Stimulated activated CD8-positive, alpha-beta memory T cell treated with anti-CD3 and anti-CD28 coated beads, Interleukin-2, amount 100 ng/mL, for 1 hour (primary cell): ENCODE measurements around the gene EPX.

Source experiments
- DNase-seq, 2 donors: peaks; one replicate each; pipeline ENCODE4 v3.0.0-alpha.2; 2020; ENCODE audit warnings: low read depth in 2 of 2

The EPX gene

GRCh38 chr17:58229384-58229783 lies 36.9 kb downstream of the EPX start:
- no peak for DNase-seq

DNA sequence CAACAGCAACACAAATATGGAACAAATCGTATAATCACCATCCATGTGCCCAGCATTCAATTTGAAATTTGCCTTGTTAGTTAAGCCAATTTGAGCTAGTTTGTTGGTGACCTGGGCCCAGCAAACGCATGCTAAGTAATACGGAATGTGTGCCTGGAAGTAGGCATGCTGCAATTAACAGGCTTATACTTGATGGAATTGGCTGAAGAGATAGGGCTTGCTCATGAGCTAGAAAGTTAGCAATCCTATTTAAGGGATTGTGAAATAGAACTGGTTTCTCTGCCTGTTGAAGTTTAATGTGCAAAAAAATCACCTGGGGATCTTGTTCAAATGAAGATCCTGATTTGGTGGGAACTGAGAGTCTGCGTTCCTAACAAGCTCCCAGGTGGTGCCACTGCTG lies 37.4 kb downstream of the EPX start:
- no peak for DNase-seq

DNA sequence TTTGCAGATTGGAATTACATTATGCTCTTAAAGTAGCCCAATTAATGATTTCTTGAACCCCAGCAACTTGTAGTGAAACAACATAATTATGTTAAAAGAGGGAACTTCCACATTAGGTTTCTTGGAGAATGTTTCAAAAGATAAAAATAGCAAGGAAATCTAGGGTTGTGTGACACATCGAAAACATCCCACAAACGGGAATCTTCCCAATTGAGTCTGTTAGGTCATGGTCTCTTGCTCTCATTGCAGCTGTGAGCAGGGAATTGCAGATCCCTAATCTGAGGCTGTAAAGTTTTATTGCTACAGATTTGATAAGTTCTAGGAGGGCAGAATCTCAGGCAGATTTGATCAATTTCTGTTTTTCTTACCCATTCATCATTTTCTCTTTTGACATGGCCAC lies 39.1 kb downstream of the EPX start:
- no peak for DNase-seq

- no peak for DNase-seq
These were observed 40.2 kb downstream of the EPX start for GRCh38 chr17:58232707-58233156.

DNA sequence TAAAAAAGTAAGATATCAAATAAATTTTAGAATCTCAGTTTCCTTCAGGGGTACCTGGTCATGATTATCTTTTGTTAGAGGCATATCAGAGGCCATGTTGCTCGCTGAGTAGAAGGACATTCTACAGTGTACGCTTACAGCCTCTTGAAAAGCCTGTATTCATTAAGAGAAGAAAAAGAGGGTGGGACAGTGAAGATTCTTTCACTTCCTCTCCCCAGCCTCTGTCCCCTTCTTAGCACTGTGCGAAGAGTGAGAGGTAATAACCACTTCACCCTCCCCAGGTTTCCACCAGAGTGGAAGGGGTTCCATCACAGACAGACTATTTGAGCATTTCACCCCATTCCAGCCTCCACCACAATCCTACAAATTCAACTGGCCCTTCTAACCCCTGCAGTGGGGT lies 41.0 kb downstream of the EPX start:
- no peak for DNase-seq

DNA sequence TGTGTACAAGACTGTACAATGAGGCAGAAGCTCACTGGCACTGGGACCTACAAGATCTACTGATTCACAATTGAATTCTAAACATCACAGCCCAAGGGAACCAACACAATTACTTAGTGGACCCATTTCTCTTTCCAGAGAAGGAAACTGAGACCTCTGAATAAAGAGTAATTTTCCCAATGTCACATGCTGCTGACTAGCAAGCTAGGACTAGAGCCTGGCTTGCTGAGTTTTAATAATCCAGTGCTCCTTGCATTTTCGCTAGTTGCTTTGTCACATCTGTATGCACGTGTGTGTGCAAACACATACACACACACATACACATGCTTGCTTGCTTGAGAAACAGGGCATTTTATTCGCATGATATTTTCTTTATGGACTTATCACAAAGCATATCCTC lies 42.0 kb downstream of the EPX start:
- DNase-seq: no peak

- no peak for DNase-seq
These were observed 43.3 kb downstream of the EPX start for GRCh38 chr17:58235821-58236220.

- no peak for DNase-seq
These were observed 43.9 kb downstream of the EPX start for GRCh38 chr17:58236394-58236793.

DNA sequence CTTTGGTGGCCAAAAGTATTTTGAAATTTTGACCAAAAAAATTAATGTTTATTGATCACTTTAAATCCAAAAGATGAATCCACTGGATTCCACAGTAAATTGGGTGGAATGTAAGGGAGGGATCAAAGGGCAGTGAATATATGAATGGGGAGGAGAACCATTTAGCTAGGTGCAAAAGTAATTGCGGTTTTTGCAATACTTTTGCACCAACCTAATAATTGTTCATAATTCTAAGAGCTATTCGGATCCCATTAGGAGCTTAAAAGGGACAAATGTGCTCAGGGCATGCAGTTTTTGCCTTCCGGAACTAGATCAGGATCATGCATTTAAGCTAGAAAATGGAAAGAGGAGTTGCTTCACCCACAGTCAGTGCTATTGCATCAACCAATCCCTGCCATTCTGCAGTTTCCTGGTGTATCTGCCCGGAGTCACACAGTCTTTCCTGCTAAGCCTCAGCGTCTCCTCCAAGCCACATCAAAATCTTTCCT lies 45.7 kb downstream of the EPX start, which contains the start of gene LPO:
LPO (plus strand) TSS at position 438 of the 488 bp plus-strand sequence. CDS start 4,396 bp downstream, outside the sequence.
- no peak for DNase-seq

DNA sequence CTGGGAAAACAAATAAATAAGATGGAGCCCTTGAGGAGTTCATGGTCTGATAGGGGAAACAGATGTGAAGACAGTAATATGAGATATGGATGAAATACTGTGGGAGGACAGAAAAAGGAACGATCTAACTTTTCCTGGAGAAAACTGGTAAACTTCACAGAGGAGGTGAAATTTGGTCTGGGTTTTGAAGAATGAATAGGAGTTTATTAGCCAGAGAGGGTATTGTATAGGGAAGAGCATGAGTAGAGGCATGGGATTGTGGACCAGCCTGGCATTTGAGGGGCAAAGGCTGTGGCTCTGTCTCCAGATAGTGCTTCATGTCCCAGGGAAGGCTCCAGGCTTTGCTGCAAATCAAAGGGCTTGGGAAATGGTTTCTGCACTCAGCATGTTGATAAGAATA lies 47.5 kb downstream of the EPX start:
- no peak for DNase-seq

- DNase-seq: no peak
These were observed 49.8 kb downstream of the EPX start for GRCh38 chr17:58242171-58242784.

DNA sequence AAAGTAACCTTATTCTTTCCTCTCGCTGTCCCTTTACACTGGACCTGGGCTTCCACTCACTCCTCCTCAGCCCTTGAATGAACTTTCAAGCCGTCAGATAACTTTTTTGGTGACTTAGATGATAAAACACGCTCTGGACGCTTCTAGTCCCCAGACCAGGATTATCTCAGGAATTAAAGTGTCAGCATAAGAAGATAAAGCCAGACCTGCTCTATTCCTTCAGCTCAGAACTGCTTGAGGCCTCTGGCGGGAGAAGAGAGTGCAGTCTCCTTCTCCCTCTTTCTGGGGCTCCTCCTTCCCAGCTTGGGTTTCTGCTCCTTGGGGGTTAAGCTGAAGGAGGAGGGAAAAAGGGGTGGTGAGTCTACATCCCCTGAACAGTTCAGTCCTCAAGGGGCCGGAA lies 52.4 kb downstream of the EPX start:
- DNase-seq: no peak

DNA sequence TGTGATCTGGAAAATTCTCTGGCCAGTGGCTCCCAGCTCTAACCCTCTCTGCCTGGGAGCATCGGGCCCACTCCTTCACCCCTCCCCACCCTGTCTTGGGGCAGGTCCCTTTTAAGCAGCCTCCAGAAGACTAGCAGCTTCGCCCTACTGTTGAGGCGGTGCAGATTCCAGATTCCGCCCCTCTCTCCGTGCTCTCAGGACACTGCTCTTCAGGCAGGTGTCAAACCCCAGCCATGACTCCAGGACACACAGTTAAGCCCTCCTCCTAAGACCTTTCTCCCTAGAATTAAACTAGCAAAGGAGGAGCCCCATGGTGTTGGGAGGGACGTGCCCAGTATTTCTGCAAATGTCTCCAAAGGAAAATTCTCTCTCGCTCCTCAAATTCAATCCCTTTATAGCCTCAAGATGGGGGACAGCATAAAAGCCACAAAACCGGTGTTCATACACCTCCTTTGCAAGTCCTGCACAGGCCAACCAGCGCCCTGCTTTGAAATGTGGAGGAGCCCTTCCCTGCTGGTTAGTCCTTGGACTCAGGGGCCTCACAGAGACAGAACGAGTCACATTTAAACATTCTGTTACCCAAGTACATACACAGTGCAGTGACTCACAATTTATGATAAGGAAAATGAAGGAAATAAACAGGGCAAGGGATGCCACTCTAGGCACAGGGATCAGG lies 53.0 kb downstream of the EPX start:
- no peak for DNase-seq

GRCh38 chr17:58246104-58246740 lies 53.7 kb downstream of the EPX start:
- no peak for DNase-seq

GRCh38 chr17:58246781-58247180 lies 54.3 kb downstream of the EPX start:
- no peak for DNase-seq

GRCh38 chr17:58247511-58248363 lies 55.2 kb downstream of the EPX start:
- no peak for DNase-seq

DNA sequence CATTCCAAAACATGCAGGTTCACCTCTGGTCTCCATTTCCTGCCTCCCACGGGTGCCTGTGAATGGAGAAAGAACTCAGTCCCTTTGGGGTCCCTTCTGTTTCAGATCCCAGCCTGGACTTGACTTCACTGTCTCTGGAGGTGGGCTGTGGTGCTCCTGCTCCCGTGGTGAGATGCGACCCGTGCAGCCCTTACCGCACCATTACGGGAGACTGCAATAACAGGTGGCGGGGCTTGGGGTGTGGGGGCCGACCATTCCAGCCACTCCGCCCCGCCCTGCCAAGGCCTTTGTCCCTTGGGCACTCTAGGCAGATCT lies 56.4 kb downstream of the EPX start:
- DNase-seq: no peak

DNA sequence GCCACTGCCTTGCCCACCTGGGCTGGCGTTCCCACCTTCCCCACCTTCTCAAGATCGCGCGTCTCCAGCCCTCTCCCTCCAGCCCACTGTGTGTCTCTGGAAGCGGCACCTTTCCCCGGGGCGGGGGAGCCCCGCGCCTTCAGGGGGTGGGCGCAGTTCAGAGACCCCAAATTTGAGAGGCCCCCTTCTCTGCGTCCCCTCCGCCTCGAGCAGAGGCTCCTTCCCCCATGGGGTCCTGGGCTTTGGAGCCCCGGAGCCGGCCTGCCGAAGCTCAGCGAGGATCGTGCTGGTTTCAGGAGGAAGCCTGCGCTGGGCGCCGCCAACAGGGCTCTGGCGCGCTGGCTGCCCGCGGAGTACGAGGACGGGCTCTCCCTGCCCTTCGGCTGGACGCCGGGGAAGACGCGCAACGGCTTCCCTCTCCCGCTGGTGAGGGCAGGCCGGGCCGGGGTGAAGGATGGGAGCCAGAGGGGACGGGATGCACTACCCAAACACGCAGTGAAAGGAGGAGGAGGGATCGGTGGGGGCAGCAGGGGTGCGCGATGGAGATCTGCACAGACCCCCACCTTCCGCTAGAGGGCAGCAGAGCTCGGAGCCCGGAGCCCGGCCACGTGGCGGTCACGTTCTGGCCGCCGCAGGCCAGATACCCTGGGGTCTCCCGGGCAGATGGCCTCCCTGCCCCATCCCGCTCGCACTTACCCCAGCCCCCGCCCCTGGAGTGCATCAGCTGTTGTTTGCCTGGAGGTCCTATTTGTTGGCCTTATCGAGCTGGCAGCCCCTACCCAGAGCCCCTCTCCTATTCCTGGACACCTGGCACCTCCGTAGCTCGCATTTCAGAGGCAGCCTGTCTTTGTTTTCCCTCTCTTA lies 57.0 kb downstream of the EPX start:
- DNase-seq: peak; percentile 50 to 62

DNA sequence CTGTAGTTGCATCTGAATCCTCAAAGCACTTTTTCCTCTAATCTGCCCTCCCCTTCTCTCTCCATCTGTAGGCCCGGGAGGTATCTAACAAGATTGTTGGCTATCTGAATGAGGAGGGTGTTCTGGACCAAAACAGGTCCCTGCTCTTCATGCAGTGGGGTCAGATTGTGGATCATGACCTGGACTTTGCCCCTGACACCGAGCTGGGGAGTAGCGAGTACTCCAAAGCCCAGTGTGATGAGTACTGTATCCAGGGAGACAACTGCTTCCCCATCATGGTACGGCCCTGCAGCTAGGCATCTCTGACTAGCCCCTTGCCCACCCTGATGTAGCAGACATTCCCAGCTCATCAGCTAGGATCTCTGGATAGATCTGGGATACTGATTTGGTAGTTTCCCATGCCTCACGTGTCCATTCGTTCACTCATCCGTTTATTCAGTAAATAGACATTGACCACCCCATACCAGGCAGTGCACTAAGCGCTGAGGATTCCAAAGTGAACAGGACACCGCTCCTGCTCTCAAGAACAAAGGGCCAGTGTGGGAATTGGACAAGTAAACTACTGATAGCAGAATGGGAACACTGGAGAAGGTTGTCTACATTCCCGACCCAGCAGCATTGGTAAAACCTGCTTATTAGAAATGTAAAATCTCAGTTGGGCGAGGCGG lies 58.0 kb downstream of the EPX start:
- DNase-seq: no peak

- DNase-seq: no peak
These were observed 59.6 kb downstream of the EPX start for GRCh38 chr17:58252141-58252540.

DNA sequence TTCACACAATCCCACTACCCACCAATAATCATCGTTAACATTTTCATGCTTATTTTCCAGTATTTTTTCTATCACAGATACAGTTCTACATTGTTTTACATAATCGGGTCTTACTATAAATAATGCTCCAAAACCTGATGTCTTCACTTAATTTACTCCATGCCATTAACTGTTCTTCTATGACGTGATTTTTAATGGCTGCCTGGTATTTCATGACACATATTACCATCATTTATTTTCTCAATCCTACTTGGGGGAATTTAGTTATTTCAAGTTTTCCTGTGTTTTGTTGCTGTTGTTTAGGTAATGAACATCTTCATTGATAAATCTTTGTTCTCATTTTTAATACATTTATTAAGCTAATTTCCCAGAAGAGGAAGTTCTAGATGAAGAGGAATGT lies 60.6 kb downstream of the EPX start:
- no peak for DNase-seq
